Stomach smooth muscle (tissue), 2 donors: ENCODE data around the gene CLDN19.

Experiments used
- H3K27ac ChIP-seq: one replicate; pipeline ENCODE4 v1.7.0; 2013; ENCODE audit warnings: mild to moderate bottlenecking, low read length, inconsistent platforms
- H3K27me3 ChIP-seq, 2 donors: one replicate each; pipeline ENCODE4 v1.7.0; 2013; ENCODE audit warnings: low read length in 2 of 2; ENCODE audit not compliant: insufficient read depth in 2 of 2, control insufficient read depth in 1 of 2
- H3K36me3 ChIP-seq, 2 donors: one replicate each; pipeline ENCODE4 v1.7.0; 2013; ENCODE audit warnings: low read length in 2 of 2; ENCODE audit not compliant: control insufficient read depth in 2 of 2, insufficient read depth in 2 of 2
- H3K4me1 ChIP-seq: one replicate; pipeline ENCODE4 v1.7.0; 2013; ENCODE audit warnings: low read length; ENCODE audit not compliant: control insufficient read depth, insufficient read depth
- H3K4me3 ChIP-seq, 2 donors: one replicate each; pipeline ENCODE4 v1.7.0; 2013; ENCODE audit warnings: low read length in 2 of 2
- H3K9ac ChIP-seq, 2 donors: one replicate each; pipeline ENCODE4 v1.7.0; 2013; ENCODE audit warnings: low read length in 2 of 2, mild to moderate bottlenecking in 1 of 2
- H3K9me3 ChIP-seq, 2 donors: one replicate each; pipeline ENCODE4 v1.7.0; 2013; ENCODE audit warnings: low read length in 2 of 2; ENCODE audit not compliant: control insufficient read depth in 2 of 2
- donor health status: healthy.
- donor health status: Pancreatic carcinoma.

Gene CLDN19

DNA sequence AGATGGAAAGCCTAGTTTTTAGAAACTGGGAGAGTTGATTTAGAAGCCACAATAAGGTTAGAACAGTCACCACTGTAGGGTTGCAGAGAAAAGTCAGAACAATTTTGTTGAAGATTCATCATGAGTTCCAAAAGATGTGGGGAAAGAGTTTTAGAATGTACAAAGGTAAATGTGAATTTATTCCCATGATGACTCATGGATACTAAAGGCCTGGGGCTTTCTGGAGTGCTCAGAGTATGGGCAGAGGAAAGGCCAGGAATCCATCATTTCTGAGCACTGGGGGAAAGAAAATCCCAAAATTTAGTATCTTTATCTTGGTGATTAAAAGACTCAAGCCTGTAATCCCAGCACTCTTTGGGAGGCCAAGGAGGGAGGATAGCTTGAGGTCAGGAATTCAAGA lies 40.0 kb downstream of the CLDN19 start:
- Histone ChIP-seq H3K9ac (no peak overlapping the region), H3K4me3 (no peak overlapping the region), H3K27me3 (no peaks in the 10 kb centered on the region), H3K27ac (no peak overlapping the region), H3K36me3 (peaks cover 31 to 53% of the 10 kb centered on the region in 2 donors), H3K9me3 (no peaks in the 10 kb centered on the region), H3K4me1 (no peaks in the 10 kb centered on the region)

DNA sequence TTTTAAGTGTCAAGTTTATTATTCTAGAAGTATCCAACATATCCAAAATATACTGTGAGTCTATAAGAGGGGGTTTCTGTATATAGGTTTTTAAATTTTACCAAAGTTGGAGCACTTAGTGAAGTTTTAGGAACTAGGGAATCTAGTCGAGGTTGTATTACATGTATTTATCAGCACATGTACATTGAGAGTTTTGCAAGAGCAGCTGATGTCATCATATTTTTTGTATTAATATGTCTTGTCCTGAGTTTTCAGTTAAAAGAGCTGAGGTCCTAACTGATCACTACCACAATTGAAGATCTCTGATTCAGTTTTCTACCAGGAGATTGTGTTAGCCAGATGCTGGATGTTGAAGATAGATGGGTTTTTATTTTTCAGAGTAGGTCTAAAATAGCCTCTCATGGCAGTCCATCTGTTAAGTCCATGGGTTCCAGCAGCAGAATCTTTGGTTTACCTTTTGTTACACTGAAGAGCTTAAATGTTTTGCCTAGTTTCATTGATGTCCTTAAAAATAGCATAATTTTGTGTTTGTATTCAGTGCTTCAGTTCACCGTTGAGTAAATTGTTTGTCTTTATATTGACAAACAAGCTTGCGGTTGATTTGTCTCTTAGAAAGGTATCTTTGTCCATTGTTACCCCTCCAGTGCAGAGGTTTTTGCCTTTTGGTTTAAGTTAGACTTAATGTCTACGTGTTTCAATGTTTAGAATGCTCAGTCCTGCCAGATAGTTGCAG lies 41.8 kb downstream of the CLDN19 start:
- no peaks in the 10 kb centered on the region for H3K27me3 ChIP-seq
- H3K4me3 ChIP-seq = no peak overlapping the region
- no peak overlapping the region for H3K27ac ChIP-seq
- no peaks in the 10 kb centered on the region for H3K4me1 ChIP-seq
- no peaks in the 10 kb centered on the region for H3K9me3 ChIP-seq
- peaks cover 23 to 45% of the 10 kb centered on the region in 2 donors for H3K36me3 ChIP-seq
- H3K9ac ChIP-seq = no peak overlapping the region

DNA sequence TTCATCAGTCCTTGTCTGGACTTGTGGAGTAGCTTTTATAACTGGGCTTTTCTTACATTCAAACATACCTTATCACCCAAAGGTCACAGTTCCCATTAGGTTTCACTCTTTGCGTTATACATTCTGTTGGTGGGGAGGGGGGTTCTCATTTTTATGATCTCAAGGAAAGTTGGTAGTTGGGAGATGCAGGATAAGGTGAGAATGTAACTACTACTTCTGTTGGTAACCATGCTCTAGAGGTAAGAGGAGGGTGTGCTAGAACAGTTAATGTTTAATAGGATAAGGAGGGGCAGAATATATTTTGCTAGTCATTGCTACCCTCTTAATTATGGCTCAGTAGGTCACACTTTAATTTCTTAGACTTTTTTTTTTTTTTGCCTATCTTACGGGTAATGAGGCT lies 47.1 kb downstream of the CLDN19 start:
- Histone ChIP-seq H3K36me3 (peaks cover 10 to 17% of the 10 kb centered on the region in 2 donors), H3K4me1 (peaks cover 4% of the 10 kb centered on the region), H3K9me3 (no peaks in the 10 kb centered on the region), H3K4me3 (no peak overlapping the region), H3K27ac (no peak overlapping the region), H3K9ac (no peak overlapping the region), H3K27me3 (no peaks in the 10 kb centered on the region)

DNA sequence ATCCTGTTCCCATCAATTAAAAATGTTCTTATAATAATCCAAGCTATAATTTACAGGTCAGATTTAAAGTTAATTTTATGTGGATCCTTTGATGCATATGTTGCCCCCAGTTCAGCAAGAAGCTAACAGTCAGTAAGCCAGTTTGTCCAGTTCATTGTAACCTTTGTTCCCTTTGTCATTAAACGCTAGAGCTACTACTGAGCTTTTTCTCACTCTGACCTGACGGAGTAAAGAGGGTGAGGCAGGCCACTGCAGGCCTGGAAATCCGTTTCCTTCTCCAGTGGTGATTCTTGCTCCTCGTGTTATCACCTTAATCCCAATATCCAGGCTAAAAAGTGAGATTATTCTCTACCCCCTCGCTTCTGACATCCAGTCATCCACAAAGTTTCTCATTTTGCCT lies 47.6 kb downstream of the CLDN19 start:
- H3K27ac ChIP-seq = no peak overlapping the region
- no peak overlapping the region for H3K4me3 ChIP-seq
- peaks cover 5 to 13% of the 10 kb centered on the region in 2 donors for H3K36me3 ChIP-seq
- H3K27me3 ChIP-seq = no peaks in the 10 kb centered on the region
- H3K9ac ChIP-seq = no peak overlapping the region
- no peaks in the 10 kb centered on the region for H3K9me3 ChIP-seq
- peaks cover 4% of the 10 kb centered on the region for H3K4me1 ChIP-seq

DNA sequence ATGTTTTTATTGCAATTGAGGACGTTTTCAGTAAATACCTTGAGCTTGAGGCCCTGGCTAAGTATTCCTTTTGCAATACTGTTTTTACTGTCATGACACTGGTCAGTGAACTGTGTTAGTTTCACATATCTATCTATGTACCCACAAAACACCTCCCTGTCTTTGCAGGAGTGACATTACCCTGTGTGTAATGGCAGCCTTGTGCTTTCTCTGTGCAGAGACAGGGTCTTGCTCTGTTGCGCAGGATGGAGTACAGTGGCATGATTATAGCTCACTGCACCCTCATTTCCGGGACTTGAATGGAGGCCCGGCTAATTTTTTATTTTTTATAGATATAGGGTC lies 48.9 kb downstream of the CLDN19 start:
- peaks cover 11% of the 10 kb centered on the region for H3K4me1 ChIP-seq

DNA sequence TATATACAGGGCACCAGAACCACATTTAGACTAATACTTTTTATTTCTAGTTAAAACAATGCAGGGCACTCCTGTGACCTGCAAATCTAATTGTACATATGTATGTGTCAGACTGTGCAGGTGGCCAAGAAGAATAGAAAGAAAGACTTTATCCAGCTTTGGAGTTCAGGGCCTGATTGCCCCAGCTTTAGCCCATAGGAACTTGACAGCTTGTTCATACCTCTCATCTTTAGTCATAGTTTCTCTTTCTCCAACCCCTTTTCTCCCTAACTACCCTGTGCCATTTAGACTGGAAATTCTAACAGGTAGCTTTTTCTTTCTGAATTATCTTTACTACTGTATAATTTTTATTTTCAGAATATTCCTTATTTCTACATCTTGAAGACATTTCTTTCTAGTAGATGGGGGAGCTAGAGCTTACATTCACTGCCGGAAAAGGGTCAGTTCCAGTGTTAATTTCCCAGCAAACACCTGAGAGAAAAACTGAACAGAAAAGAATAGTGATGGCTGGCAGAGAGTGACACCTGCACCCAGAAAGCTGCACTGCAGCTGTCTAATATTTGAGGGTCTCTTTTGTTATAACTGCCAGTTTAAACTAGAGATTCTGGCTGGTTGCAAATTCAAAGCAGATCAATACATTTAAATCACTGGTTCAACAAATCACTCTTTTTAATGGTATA lies 49.4 kb downstream of the CLDN19 start:
- Histone ChIP-seq H3K27ac (no peak overlapping the region), H3K4me3 (no peak overlapping the region), H3K4me1 (peaks cover 11% of the 10 kb centered on the region), H3K9me3 (no peaks in the 10 kb centered on the region), H3K9ac (no peak overlapping the region), H3K36me3 (no peaks in the 10 kb centered on the region), H3K27me3 (no peaks in the 10 kb centered on the region)

More for the DNA sequence above, 48.9 kb downstream of the CLDN19 start:
- Histone ChIP-seq H3K4me3 (no peak overlapping the region), H3K27ac (no peak overlapping the region), H3K36me3 (peaks cover 0 to 2% of the 10 kb centered on the region in 2 donors), H3K27me3 (no peaks in the 10 kb centered on the region), H3K9ac (no peak overlapping the region), H3K9me3 (no peaks in the 10 kb centered on the region)

DNA sequence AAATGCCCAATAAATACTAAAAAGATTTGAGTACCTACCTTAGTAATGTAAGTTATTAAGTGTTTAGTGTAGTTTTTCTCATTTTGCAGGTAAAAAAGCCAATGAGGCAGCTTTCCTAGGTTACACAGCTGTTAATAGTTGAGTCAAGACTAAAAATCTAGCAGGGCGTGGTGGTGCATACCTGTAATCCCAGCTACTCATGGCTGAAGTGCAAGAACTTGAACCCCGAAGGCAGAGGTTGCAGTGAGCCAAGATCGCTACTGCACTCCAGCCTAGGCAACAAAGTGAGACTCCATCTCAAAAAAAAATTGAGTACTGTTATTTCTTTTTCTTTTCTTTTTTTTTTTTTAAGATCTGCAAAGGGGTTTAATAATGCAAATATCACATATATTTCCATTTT lies 50.1 kb downstream of the CLDN19 start:
- Histone ChIP-seq H3K9ac (no peak overlapping the region), H3K27me3 (no peaks in the 10 kb centered on the region), H3K36me3 (no peaks in the 10 kb centered on the region), H3K4me1 (peaks cover 17% of the 10 kb centered on the region), H3K9me3 (no peaks in the 10 kb centered on the region), H3K27ac (no peak overlapping the region), H3K4me3 (no peak overlapping the region)

DNA sequence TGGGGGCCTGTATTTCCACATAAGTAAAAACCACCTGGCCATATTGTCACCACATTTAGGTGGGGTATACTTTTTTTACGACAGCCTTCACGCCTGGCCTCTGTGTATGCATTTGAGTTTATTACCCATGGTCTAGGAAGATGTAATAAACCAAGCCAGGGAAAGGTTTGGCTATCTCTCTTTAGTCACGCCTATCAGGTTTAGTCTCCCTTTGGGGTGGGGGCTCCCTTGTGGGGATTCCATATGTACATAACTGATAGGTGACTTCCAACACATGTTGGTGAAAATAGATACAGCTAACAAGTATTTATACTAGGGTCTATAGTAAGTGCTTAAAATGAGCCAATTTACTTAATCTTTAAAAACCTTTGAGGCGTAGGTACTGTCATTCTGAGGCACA lies 53.6 kb downstream of the CLDN19 start:
- Histone ChIP-seq H3K36me3 (peaks cover 0 to 4% of the 10 kb centered on the region in 2 donors), H3K4me1 (peaks cover 31% of the 10 kb centered on the region), H3K27me3 (no peaks in the 10 kb centered on the region), H3K9me3 (no peaks in the 10 kb centered on the region), H3K4me3 (no peak overlapping the region), H3K27ac (no peak overlapping the region), H3K9ac (no peak overlapping the region)

DNA sequence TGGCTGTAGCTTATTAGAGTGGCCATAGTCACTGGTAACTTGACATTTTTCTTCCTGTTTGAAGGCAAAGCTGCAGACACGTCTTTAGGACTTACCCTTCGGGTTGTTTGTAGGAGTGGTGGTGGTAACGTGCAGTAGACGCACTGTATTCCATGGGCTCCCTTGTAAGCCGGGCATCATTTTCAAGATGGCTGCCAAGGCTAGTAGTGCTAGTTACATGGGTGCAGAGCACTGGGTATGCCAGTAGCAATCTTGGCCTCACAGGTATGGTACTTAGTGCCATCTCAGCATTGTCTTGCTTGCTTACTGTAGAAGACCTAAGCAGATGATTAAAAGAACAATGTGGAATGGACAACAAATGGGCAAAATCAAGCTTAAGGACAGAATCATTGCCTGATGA lies 55.9 kb downstream of the CLDN19 start:
- Histone ChIP-seq H3K9ac (no peak overlapping the region), H3K9me3 (no peaks in the 10 kb centered on the region), H3K4me1 (peaks cover 37% of the 10 kb centered on the region), H3K27ac (no peak overlapping the region), H3K36me3 (peaks cover 0 to 4% of the 10 kb centered on the region in 2 donors), H3K27me3 (no peaks in the 10 kb centered on the region), H3K4me3 (peak overlapping the region; percentile 59 to 92)
